NB4 (cell line): Measurements from ENCODE around the gene GIT2.

ENCODE experiments used
- POLR2A ChIP-seq: IDR thresholded peaks from 2 replicates; pipeline ENCODE4 v1.6.1; 2011; ENCODE audit warnings: mild to moderate bottlenecking; ENCODE audit not compliant: insufficient read length; ENCODE audit errors: extremely low read depth
- TF ChIP-seq, protein P1 (sequence below): IDR thresholded peaks from one replicate; pipeline ENCODE4 v1.5.1; 2012; ENCODE audit warnings: low read depth, low read length
- TF ChIP-seq, protein P2 (sequence below): IDR thresholded peaks from 2 replicates; pipeline ENCODE4 v1.6.1; 2011; ENCODE audit warnings: low read depth, low read length

DNA sequence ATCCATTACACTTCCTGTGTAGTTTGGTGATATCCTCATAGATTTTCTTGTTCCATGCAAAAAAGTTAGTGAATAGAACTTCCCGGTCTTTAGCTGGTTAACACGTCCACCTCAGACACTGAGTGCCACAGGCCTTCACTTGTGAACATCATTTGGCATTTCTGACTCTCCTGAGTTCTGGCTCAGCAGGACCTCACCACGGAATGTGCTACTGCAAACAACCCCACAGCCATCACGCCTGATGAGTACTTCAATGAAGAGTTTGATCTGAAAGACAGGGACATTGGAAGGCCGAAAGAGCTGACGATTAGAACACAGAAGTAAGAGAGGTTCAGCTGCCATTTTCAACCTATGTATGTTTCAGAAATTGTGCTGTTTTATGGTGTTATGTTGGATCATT, 32.2 kb upstream of the GIT2 start:
- TF ChIP-seq POLR2A: no peak
- TF ChIP-seq, protein P1, sequence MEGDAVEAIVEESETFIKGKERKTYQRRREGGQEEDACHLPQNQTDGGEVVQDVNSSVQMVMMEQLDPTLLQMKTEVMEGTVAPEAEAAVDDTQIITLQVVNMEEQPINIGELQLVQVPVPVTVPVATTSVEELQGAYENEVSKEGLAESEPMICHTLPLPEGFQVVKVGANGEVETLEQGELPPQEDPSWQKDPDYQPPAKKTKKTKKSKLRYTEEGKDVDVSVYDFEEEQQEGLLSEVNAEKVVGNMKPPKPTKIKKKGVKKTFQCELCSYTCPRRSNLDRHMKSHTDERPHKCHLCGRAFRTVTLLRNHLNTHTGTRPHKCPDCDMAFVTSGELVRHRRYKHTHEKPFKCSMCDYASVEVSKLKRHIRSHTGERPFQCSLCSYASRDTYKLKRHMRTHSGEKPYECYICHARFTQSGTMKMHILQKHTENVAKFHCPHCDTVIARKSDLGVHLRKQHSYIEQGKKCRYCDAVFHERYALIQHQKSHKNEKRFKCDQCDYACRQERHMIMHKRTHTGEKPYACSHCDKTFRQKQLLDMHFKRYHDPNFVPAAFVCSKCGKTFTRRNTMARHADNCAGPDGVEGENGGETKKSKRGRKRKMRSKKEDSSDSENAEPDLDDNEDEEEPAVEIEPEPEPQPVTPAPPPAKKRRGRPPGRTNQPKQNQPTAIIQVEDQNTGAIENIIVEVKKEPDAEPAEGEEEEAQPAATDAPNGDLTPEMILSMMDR: no peak
- TF ChIP-seq, protein P2, sequence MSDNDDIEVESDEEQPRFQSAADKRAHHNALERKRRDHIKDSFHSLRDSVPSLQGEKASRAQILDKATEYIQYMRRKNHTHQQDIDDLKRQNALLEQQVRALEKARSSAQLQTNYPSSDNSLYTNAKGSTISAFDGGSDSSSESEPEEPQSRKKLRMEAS: no peak
